ENCODE measurements around the gene ATOSA.
A peak's percentile ranks its signal among the peaks of the same experiment; 100 is the strongest.

The ATOSA gene

GRCh38 chr15:52652286-52652685 is 26.9 kb downstream of the ATOSA start:
- Histone ChIP-seq H3K4me3 (ENCODE audit: low read length) (peak overlapping the region; percentile 77), H3K36me3 (ENCODE audit: control insufficient read depth, insufficient read depth, low read length, severe bottlenecking) (peaks cover 47% of the 10 kb centered on the region), H3K4me1 (ENCODE audit: control insufficient read depth, insufficient read depth, low read length) (peaks cover 98% of the 10 kb centered on the region), H3K9me3 (ENCODE audit: control insufficient read depth, low read length) (no peaks in the 10 kb centered on the region), H3K9ac (ENCODE audit: low read length) (peak overlapping the region; percentile 83), H3K27me3 (replicated peaks; ENCODE audit: control insufficient read depth, insufficient read depth, low read length) (no peaks in the 10 kb centered on the region)
- DNase-seq (ENCODE audit: low read depth) = no peak

- peak overlapping the region; percentile 77 for H3K4me3 ChIP-seq (ENCODE audit: low read length)
- H3K4me1 ChIP-seq (ENCODE audit: control insufficient read depth, insufficient read depth, low read length) = peaks cover 98% of the 10 kb centered on the region
- H3K27me3 ChIP-seq (replicated peaks; ENCODE audit: control insufficient read depth, insufficient read depth, low read length) = no peaks in the 10 kb centered on the region
- H3K36me3 ChIP-seq (ENCODE audit: control insufficient read depth, insufficient read depth, low read length, severe bottlenecking) = peaks cover 48% of the 10 kb centered on the region
- H3K9me3 ChIP-seq (ENCODE audit: control insufficient read depth, low read length) = no peaks in the 10 kb centered on the region
- peak overlapping the region; percentile 83 for H3K9ac ChIP-seq (ENCODE audit: low read length)
- DNase-seq (ENCODE audit: low read depth) = peak; percentile 93
Measured at GRCh38 chr15:52651868-52652267, 27.3 kb downstream of the ATOSA start.

GRCh38 chr15:52651114-52651513 is 28.1 kb downstream of the ATOSA start:
- Histone ChIP-seq H3K9me3 (ENCODE audit: control insufficient read depth, low read length) (no peaks in the 10 kb centered on the region), H3K27me3 (replicated peaks; ENCODE audit: control insufficient read depth, insufficient read depth, low read length) (no peaks in the 10 kb centered on the region), H3K9ac (ENCODE audit: low read length) (peak overlapping the region; percentile 83), H3K36me3 (ENCODE audit: control insufficient read depth, insufficient read depth, low read length, severe bottlenecking) (peaks cover 53% of the 10 kb centered on the region), H3K4me3 (ENCODE audit: low read length) (peak overlapping the region; percentile 77), H3K4me1 (ENCODE audit: control insufficient read depth, insufficient read depth, low read length) (peaks cover 98% of the 10 kb centered on the region)
- DNase-seq (ENCODE audit: low read depth) = no peak

- H3K4me3 ChIP-seq (ENCODE audit: low read length) = no peak overlapping the region
Measured at GRCh38 chr15:52649686-52650085, 29.5 kb downstream of the ATOSA start.

GRCh38 chr15:52645916-52646315 is 33.3 kb downstream of the ATOSA start:
- H3K4me1 ChIP-seq (ENCODE audit: control insufficient read depth, insufficient read depth, low read length) = peaks cover 80% of the 10 kb centered on the region
- H3K36me3 ChIP-seq (ENCODE audit: control insufficient read depth, insufficient read depth, low read length, severe bottlenecking) = peaks cover 56% of the 10 kb centered on the region
- no peaks in the 10 kb centered on the region for H3K9me3 ChIP-seq (ENCODE audit: control insufficient read depth, low read length)
- H3K4me3 ChIP-seq (ENCODE audit: low read length) = peak overlapping the region; percentile 13
- no peak for DNase-seq (ENCODE audit: low read depth)
- H3K9ac ChIP-seq (ENCODE audit: low read length) = peak overlapping the region; percentile 21
- no peaks in the 10 kb centered on the region for H3K27me3 ChIP-seq (replicated peaks; ENCODE audit: control insufficient read depth, insufficient read depth, low read length)

More at GRCh38 chr15:52649686-52650085, 29.5 kb downstream of the ATOSA start:
- H3K9ac ChIP-seq (ENCODE audit: low read length) = peak overlapping the region; percentile 29
- no peak for DNase-seq (ENCODE audit: low read depth)
- H3K27me3 ChIP-seq (replicated peaks; ENCODE audit: control insufficient read depth, insufficient read depth, low read length) = no peaks in the 10 kb centered on the region
- peaks cover 91% of the 10 kb centered on the region for H3K4me1 ChIP-seq (ENCODE audit: control insufficient read depth, insufficient read depth, low read length)
- H3K36me3 ChIP-seq (ENCODE audit: control insufficient read depth, insufficient read depth, low read length, severe bottlenecking) = peaks cover 49% of the 10 kb centered on the region
- H3K9me3 ChIP-seq (ENCODE audit: control insufficient read depth, low read length) = no peaks in the 10 kb centered on the region

GRCh38 chr15:52642386-52643361 is 36.5 kb downstream of the ATOSA start:
- peak; percentile 61 for DNase-seq (ENCODE audit: low read depth)
- Histone ChIP-seq H3K36me3 (ENCODE audit: control insufficient read depth, insufficient read depth, low read length, severe bottlenecking) (peaks cover 69% of the 10 kb centered on the region), H3K4me1 (ENCODE audit: control insufficient read depth, insufficient read depth, low read length) (peaks cover 49% of the 10 kb centered on the region), H3K9ac (ENCODE audit: low read length) (peak overlapping the region; percentile 71), H3K27me3 (replicated peaks; ENCODE audit: control insufficient read depth, insufficient read depth, low read length) (no peaks in the 10 kb centered on the region), H3K4me3 (ENCODE audit: low read length) (peak overlapping the region; percentile 39), H3K9me3 (ENCODE audit: control insufficient read depth, low read length) (no peaks in the 10 kb centered on the region)

GRCh38 chr15:52636459-52636858 is 42.7 kb downstream of the ATOSA start:
- H3K9me3 ChIP-seq (ENCODE audit: control insufficient read depth, low read length) = no peaks in the 10 kb centered on the region
- H3K9ac ChIP-seq (ENCODE audit: low read length) = no peak overlapping the region
- H3K27me3 ChIP-seq (replicated peaks; ENCODE audit: control insufficient read depth, insufficient read depth, low read length) = no peaks in the 10 kb centered on the region
- no peak for DNase-seq (ENCODE audit: low read depth)
- no peak overlapping the region for H3K4me3 ChIP-seq (ENCODE audit: low read length)
- peaks cover 23% of the 10 kb centered on the region for H3K4me1 ChIP-seq (ENCODE audit: control insufficient read depth, insufficient read depth, low read length)
- H3K36me3 ChIP-seq (ENCODE audit: control insufficient read depth, insufficient read depth, low read length, severe bottlenecking) = peaks cover 88% of the 10 kb centered on the region

GRCh38 chr15:52635908-52636307 is 43.3 kb downstream of the ATOSA start:
- DNase-seq (ENCODE audit: low read depth) = no peak
- H3K36me3 ChIP-seq (ENCODE audit: control insufficient read depth, insufficient read depth, low read length, severe bottlenecking) = peaks cover 88% of the 10 kb centered on the region

More at GRCh38 chr15:52635908-52636307, 43.3 kb downstream of the ATOSA start:
- H3K27me3 ChIP-seq (replicated peaks; ENCODE audit: control insufficient read depth, insufficient read depth, low read length) = no peaks in the 10 kb centered on the region
- H3K9me3 ChIP-seq (ENCODE audit: control insufficient read depth, low read length) = no peaks in the 10 kb centered on the region
- peaks cover 20% of the 10 kb centered on the region for H3K4me1 ChIP-seq (ENCODE audit: control insufficient read depth, insufficient read depth, low read length)
- no peak overlapping the region for H3K9ac ChIP-seq (ENCODE audit: low read length)
- no peak overlapping the region for H3K4me3 ChIP-seq (ENCODE audit: low read length)

Data from adipocyte (in vitro differentiated cells).